ENCODE measurements around the gene SORT1. TPM values are rescaled to one million over a fixed set of nuclear protein-coding genes. Genes with fewer than 3 reads are reported as not detected.

The SORT1 gene
- total and polyA plus RNA-seq, 4 donors, result 39.0 to 135 (median 57.4) TPM

DNA sequence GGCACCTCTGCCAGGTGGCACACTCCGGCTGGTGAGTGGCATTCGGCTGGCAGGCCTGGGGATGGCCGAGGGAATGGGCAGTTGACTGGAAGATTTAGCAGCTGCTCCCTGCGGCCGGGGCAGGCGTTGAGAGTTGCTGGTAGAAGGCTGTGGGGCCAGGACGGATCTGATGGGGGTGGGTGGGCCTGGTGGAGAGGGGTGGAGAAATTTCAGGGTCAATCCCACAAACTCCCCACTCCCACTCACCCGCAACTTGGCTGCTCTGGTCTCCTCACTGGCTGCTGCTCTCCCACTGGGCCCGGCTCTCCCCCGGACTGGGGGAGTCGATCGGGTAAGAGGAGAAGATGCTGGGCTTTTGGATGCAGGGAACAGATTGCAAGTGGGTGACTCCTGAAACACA lies 116.9 kb downstream of the SORT1 start:
- no peak for ATAC-seq (ENCODE audit: insufficient read depth, low FRiP score)
- Histone ChIP-seq H3K4me1 (ENCODE audit: control insufficient read depth in 5 of 5, insufficient read depth in 5 of 5, low read length in 5 of 5) (peaks cover 0 to 32% (median 14%) of the 10 kb centered on the region in 5 donors), H3K27ac (ENCODE audit: low read depth in 1 of 2, low read length in 1 of 2) (no peak overlapping the region), H3K9me3 (ENCODE audit: control insufficient read depth in 4 of 4, insufficient read depth in 3 of 4, low read length in 3 of 4) (no peaks in the 10 kb centered on the region), H3K9ac (ENCODE audit: insufficient read depth in 1 of 2, low read length in 2 of 2) (no peak overlapping the region), H3K4me3 (no peak overlapping the region), H3K36me3 (ENCODE audit: control insufficient read depth in 4 of 4, insufficient read depth in 4 of 4, low read length in 4 of 4) (peaks cover 0 to 16% (median 6%) of the 10 kb centered on the region in 4 donors), H3K27me3 (ENCODE audit: control insufficient read depth in 3 of 3, insufficient read depth in 3 of 3, low read length in 2 of 3) (no peaks in the 10 kb centered on the region)
- 95 to 97% methylated on average over 12 of the region's 12 CpGs for WGBS, 2 donors
- DNase-seq, result no peak
- no peak for TF ChIP-seq CTCF (IDR thresholded peaks at IDR 0.05; ENCODE audit: control extremely low read depth, extremely low read depth)

DNA sequence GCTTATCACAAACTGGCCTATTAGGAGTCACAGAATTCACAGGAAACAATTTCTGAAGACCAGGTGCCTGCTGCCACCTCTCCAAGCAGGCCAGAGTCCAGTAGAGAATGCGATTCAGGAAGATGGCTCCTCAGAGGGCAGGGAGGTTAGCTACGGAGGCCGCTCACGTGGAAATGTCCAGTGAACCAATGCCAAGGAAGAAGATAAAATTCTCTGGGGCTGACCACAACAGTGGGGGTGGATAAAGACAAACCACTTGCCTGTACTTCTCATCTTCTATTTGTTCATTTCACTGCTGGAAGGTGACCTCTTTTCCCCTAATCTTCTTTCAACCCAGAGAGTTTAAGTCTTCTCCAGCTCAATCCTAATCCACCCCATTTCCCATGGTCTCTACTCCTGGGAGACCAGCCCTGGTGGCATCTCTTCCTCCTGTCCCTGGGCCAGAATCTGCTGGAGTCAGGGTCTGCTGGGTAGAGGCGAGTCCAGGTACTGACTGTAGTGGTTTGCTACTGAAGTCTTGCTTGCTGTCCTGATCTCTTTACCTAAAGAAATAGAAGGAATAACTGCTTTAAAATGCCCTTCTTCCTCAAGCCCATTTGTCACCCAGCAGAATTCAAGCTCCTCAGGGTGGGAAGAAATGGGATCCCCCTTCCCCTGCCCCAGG lies 118.0 kb downstream of the SORT1 start:
- DNase-seq, result no peak
- Histone ChIP-seq H3K4me1 (ENCODE audit: control insufficient read depth in 5 of 5, insufficient read depth in 5 of 5, low read length in 5 of 5) (peaks cover 0 to 44% (median 15%) of the 10 kb centered on the region in 5 donors), H3K9ac (ENCODE audit: insufficient read depth in 1 of 2, low read length in 2 of 2) (no peak overlapping the region), H3K36me3 (ENCODE audit: control insufficient read depth in 4 of 4, insufficient read depth in 4 of 4, low read length in 4 of 4) (peaks cover 0 to 16% (median 6%) of the 10 kb centered on the region in 4 donors), H3K27me3 (ENCODE audit: control insufficient read depth in 3 of 3, insufficient read depth in 3 of 3, low read length in 2 of 3) (no peaks in the 10 kb centered on the region), H3K9me3 (ENCODE audit: control insufficient read depth in 4 of 4, insufficient read depth in 3 of 4, low read length in 3 of 4) (no peaks in the 10 kb centered on the region), H3K27ac (ENCODE audit: low read depth in 1 of 2, low read length in 1 of 2) (no peak overlapping the region), H3K4me3 (no peak overlapping the region)
- no peak for TF ChIP-seq CTCF (IDR thresholded peaks at IDR 0.05; ENCODE audit: control extremely low read depth, extremely low read depth)
- ATAC-seq (ENCODE audit: insufficient read depth, low FRiP score), result no peak
- WGBS, 2 donors, result 89 to 94% methylated on average over 5 of the region's 5 CpGs

- Histone ChIP-seq H3K9ac (ENCODE audit: insufficient read depth in 1 of 2, low read length in 2 of 2) (peak overlapping the region in 1 of 2 donors; percentile 52), H3K4me1 (ENCODE audit: control insufficient read depth in 5 of 5, insufficient read depth in 5 of 5, low read length in 5 of 5) (peaks cover 0 to 57% (median 14%) of the 10 kb centered on the region in 5 donors), H3K9me3 (ENCODE audit: control insufficient read depth in 4 of 4, insufficient read depth in 3 of 4, low read length in 3 of 4) (no peaks in the 10 kb centered on the region), H3K27me3 (ENCODE audit: control insufficient read depth in 3 of 3, insufficient read depth in 3 of 3, low read length in 2 of 3) (no peaks in the 10 kb centered on the region), H3K27ac (ENCODE audit: low read depth in 1 of 2, low read length in 1 of 2) (peak overlapping the region in 1 of 2 donors; percentile 68), H3K4me3 (no peak overlapping the region), H3K36me3 (ENCODE audit: control insufficient read depth in 4 of 4, insufficient read depth in 4 of 4, low read length in 4 of 4) (peaks cover 0 to 16% (median 6%) of the 10 kb centered on the region in 4 donors)
- peak; percentile 67 for ATAC-seq (ENCODE audit: insufficient read depth, low FRiP score)
- 66 to 71% methylated on average over 7 of the region's 7 CpGs for WGBS, 2 donors
- peak; percentile 75 to 82 (median 76) for DNase-seq
- TF ChIP-seq CTCF (IDR thresholded peaks at IDR 0.05; ENCODE audit: control extremely low read depth, extremely low read depth), result peak; percentile 70
Measured at GRCh38 chr1:109277434-109278204, 120.1 kb downstream of the SORT1 start.
